Endodermal cell (in vitro differentiated cells): ENCODE results near the gene CATSPERB. TPM values are rescaled to one million over a fixed set of nuclear protein-coding genes. Genes with fewer than 3 reads are reported as not detected.

Source experiments
- DNase-seq: peaks from one replicate; pipeline ENCODE4 v3.0.0-alpha.2; 2017
- H3K27ac ChIP-seq: 2 replicates; pipeline ENCODE4 v1.5.1; 2013; ENCODE audit warnings: mild to moderate bottlenecking, low read depth, low read length, moderate library complexity
- H3K27me3 ChIP-seq: 2 replicates; pipeline ENCODE4 v1.6.1; 2013; ENCODE audit warnings: mild to moderate bottlenecking, low read length, moderate library complexity; ENCODE audit not compliant: insufficient read depth, control insufficient read depth, poor library complexity, severe bottlenecking
- H3K36me3 ChIP-seq: 2 replicates; pipeline ENCODE4 v1.7.0; 2013; ENCODE audit warnings: mild to moderate bottlenecking, low read length, moderate library complexity; ENCODE audit not compliant: control insufficient read depth, insufficient read depth
- H3K4me1 ChIP-seq: one replicate; pipeline ENCODE4 v1.7.0; 2013; ENCODE audit warnings: low read length; ENCODE audit not compliant: control insufficient read depth, insufficient read depth
- H3K4me3 ChIP-seq: 2 replicates; pipeline ENCODE4 v1.5.1; 2013; ENCODE audit warnings: mild to moderate bottlenecking, low read length, moderate library complexity
- H3K9ac ChIP-seq: 2 replicates; pipeline ENCODE4 v1.6.1; 2013; ENCODE audit warnings: mild to moderate bottlenecking, low read length, moderate library complexity; ENCODE audit not compliant: poor library complexity, severe bottlenecking; ENCODE audit errors: extremely low read depth
- H3K9me3 ChIP-seq: 2 replicates; pipeline ENCODE4 v1.6.1; 2013; ENCODE audit warnings: mild to moderate bottlenecking, low read length, moderate library complexity; ENCODE audit not compliant: control insufficient read depth
- H3K27ac Mint-ChIP-seq: 2 replicates; pipeline ENCODE4 v1.8.0; 2020; ENCODE audit warnings: mixed read lengths
- H3K27me3 Mint-ChIP-seq: 2 replicates; pipeline ENCODE4 v1.8.0; 2021; ENCODE audit warnings: mild to moderate bottlenecking, mixed read lengths; ENCODE audit not compliant: insufficient read depth
- H3K36me3 Mint-ChIP-seq: 2 replicates; pipeline ENCODE4 v1.8.0; 2020; ENCODE audit warnings: low read depth, mixed read lengths
- H3K4me1 Mint-ChIP-seq: 2 replicates; pipeline ENCODE4 v1.8.0; 2020; ENCODE audit warnings: mixed read lengths
- H3K4me3 Mint-ChIP-seq: 2 replicates; pipeline ENCODE4 v1.8.0; 2020; ENCODE audit warnings: mild to moderate bottlenecking, moderate library complexity, mixed read lengths
- H3K9me3 Mint-ChIP-seq: 2 replicates; pipeline ENCODE4 v1.8.0; 2020; ENCODE audit warnings: mild to moderate bottlenecking, mixed read lengths
- WGBS, 2 experiments: methylation state at CpG; one replicate each; pipeline versions ENCODE4 v1.1.5 to v1.1.7; 2013; ENCODE audit warnings: missing lambda C conversion rate in 2 of 2, mixed read lengths in 1 of 2; ENCODE audit not compliant: insufficient coverage in 1 of 2, insufficient read length in 1 of 2; 5-methylcytosine and 5-hydroxymethylcytosine counted together
- total RNA-seq, 2 donors: library from RNA; stranded (reverse); fragmentation: NEBNext Ultra II Directional in 1 of 2; extraction: Animal tissue kit (Norgen Biotek cat#: 25700) in 1 of 2; gene quantifications; 2 replicates in 1 of 2; 3 replicates in 1 of 2; pipeline ENCODE4 v1.2.1, GENCODE V29; 2021
- TF ChIP-seq, protein P1 (sequence below): fragments of 200-600 bp; sonication (generic); conservative IDR thresholded peaks from 2 replicates; pipeline ENCODE4 v1.5.0; 2021; ENCODE audit warnings: antibody characterized with exemption, mild to moderate bottlenecking

The CATSPERB gene
- total RNA-seq, 2 donors from 2014 or later = 0.64 TPM; not detected in 1

DNA sequence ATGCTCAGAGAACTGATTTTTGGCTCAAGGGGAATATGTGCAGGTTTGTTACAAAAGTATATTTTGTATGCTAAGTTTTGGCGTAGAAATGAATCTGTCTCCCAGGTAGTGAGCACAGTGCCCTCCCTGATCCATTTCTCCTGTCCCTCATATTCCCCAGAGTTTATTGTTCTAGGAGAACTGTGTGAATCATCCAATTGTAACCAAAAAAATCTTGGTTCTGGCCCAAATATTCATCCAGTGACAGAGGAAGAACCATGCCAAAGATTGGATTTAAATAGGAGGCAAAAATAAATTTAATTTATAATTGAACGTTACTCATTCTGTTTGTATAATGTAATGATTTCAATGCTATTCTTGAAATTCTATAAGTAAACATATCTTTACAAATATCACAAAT lies 4.8 kb downstream of the CATSPERB start:
- no peaks in the 10 kb centered on the region for H3K9me3 Mint-ChIP-seq
- no peak for DNase-seq
- 100% methylated on average over 1 of the region's 2 CpGs; no CpG with 5 or more reads in 1 of the 2 experiments for WGBS, 2 experiments

DNA sequence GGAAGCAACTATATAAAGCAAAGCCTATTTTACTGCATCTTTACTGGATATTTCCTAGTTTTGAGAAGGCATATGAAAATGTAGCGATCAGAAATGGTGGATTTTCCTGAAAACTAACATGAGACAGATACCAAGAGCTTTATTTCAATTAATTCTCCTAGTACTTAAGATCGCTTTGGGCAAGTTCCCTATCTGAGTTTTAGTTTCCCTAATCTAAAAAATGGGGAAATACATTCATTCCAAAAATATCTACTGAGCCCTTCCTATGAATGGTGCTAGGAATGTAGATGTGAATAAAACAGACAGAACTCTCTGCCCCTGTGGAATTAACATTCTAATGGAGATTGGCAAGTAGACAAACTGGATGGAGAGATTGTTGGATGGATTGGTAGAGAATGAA lies 8.4 kb downstream of the CATSPERB start:
- Histone ChIP-seq H3K27me3 (no peaks in the 10 kb centered on the region), H3K36me3 (no peaks in the 10 kb centered on the region), H3K9ac (no peak overlapping the region), H3K27ac (no peak overlapping the region), H3K4me1 (no peaks in the 10 kb centered on the region), H3K9me3 (no peaks in the 10 kb centered on the region), H3K4me3 (no peak overlapping the region)
- DNase-seq = no peak
- no peak overlapping the region for H3K27ac Mint-ChIP-seq
- H3K36me3 Mint-ChIP-seq = no peaks in the 10 kb centered on the region
- TF ChIP-seq, protein P1, sequence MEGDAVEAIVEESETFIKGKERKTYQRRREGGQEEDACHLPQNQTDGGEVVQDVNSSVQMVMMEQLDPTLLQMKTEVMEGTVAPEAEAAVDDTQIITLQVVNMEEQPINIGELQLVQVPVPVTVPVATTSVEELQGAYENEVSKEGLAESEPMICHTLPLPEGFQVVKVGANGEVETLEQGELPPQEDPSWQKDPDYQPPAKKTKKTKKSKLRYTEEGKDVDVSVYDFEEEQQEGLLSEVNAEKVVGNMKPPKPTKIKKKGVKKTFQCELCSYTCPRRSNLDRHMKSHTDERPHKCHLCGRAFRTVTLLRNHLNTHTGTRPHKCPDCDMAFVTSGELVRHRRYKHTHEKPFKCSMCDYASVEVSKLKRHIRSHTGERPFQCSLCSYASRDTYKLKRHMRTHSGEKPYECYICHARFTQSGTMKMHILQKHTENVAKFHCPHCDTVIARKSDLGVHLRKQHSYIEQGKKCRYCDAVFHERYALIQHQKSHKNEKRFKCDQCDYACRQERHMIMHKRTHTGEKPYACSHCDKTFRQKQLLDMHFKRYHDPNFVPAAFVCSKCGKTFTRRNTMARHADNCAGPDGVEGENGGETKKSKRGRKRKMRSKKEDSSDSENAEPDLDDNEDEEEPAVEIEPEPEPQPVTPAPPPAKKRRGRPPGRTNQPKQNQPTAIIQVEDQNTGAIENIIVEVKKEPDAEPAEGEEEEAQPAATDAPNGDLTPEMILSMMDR = no peak
- no peaks in the 10 kb centered on the region for H3K4me1 Mint-ChIP-seq
- H3K9me3 Mint-ChIP-seq = no peaks in the 10 kb centered on the region
- no peak overlapping the region for H3K4me3 Mint-ChIP-seq
- H3K27me3 Mint-ChIP-seq = no peaks in the 10 kb centered on the region
- WGBS, 2 experiments = 96 to 100% methylated on average over 1 to 2 of the region's 2 CpGs

More for the DNA sequence above, 4.8 kb downstream of the CATSPERB start:
- Mint-ChIP-seq H3K4me1 (no peaks in the 10 kb centered on the region), H3K36me3 (no peaks in the 10 kb centered on the region), H3K27me3 (no peaks in the 10 kb centered on the region), H3K4me3 (no peak overlapping the region), H3K27ac (no peak overlapping the region)
- Histone ChIP-seq H3K4me1 (no peaks in the 10 kb centered on the region), H3K27ac (no peak overlapping the region), H3K9ac (no peak overlapping the region), H3K27me3 (no peaks in the 10 kb centered on the region), H3K36me3 (no peaks in the 10 kb centered on the region), H3K4me3 (no peak overlapping the region), H3K9me3 (no peaks in the 10 kb centered on the region)
- TF ChIP-seq, protein P1 = no peak

DNA sequence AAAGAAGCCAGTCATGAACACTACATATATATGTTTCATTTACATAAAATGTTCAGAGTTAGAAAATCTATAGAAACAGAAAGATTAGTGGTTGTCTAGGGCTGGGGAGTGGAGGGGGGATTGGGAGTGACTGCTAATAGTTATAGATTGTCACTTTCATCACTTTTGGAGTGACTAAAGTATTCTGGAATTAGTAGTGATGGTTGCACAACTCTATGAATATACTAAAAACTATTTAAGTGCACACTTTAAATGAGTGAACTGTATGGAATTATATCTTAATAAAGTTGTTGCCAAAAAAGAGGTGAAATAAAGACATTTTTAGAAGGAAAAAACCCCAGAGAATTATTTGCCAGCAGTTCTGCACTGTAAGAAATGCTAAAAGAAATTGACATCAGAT lies 9.5 kb downstream of the CATSPERB start:
- TF ChIP-seq, protein P1 = no peak
- H3K36me3 ChIP-seq = no peaks in the 10 kb centered on the region
- H3K27me3 Mint-ChIP-seq = no peaks in the 10 kb centered on the region
- no peaks in the 10 kb centered on the region for H3K36me3 Mint-ChIP-seq
- H3K4me1 ChIP-seq = no peaks in the 10 kb centered on the region
- H3K4me1 Mint-ChIP-seq = no peaks in the 10 kb centered on the region
- H3K27me3 ChIP-seq = no peaks in the 10 kb centered on the region
- no peak overlapping the region for H3K4me3 ChIP-seq
- H3K9me3 Mint-ChIP-seq = no peaks in the 10 kb centered on the region
- H3K9ac ChIP-seq = no peak overlapping the region
- no peak overlapping the region for H3K4me3 Mint-ChIP-seq
- no peaks in the 10 kb centered on the region for H3K9me3 ChIP-seq
- H3K27ac Mint-ChIP-seq = no peak overlapping the region
- H3K27ac ChIP-seq = no peak overlapping the region
- DNase-seq = no peak
